OCI-LY1 (cell line): Measurements from ENCODE around the gene RTL1.

Experiments
- H2AFZ ChIP-seq: fragments of 200-600 bp; sonication (generic), shearing (Covaris generic); 2 replicates; pipeline ENCODE4 v1.6.0; 2014; ENCODE audit warnings: antibody characterized with exemption, mild to moderate bottlenecking, low read length
- H3F3A ChIP-seq: fragments of 200-600 bp; sonication (generic), shearing (Covaris generic); 2 replicates; pipeline ENCODE4 v1.6.0; 2014; ENCODE audit warnings: mild to moderate bottlenecking, antibody characterized with exemption, low read length, moderate library complexity; ENCODE audit not compliant: insufficient read depth
- H3K27ac ChIP-seq: fragments of 200-600 bp; sonication (generic); 2 replicates; pipeline ENCODE4 v1.5.1; 2014; ENCODE audit warnings: low read length, mixed run types, mild to moderate bottlenecking, low read depth; ENCODE audit not compliant: poor library complexity, severe bottlenecking
- H3K27me3 ChIP-seq: fragments of 200-600 bp; sonication (generic); 2 replicates; pipeline ENCODE4 v1.6.0; 2014; ENCODE audit warnings: antibody characterized with exemption, mild to moderate bottlenecking, low read length, moderate library complexity; ENCODE audit not compliant: insufficient read depth
- H3K36me3 ChIP-seq: fragments of 200-600 bp; sonication (generic); 2 replicates; pipeline ENCODE4 v1.6.1; 2014; ENCODE audit warnings: mild to moderate bottlenecking, antibody characterized with exemption, low read length, moderate library complexity, mixed read lengths; ENCODE audit not compliant: insufficient read depth
- H3K4me1 ChIP-seq: fragments of 200-600 bp; sonication (generic); 2 replicates; pipeline ENCODE4 v1.5.1; 2014; ENCODE audit warnings: mild to moderate bottlenecking, low read length, moderate library complexity; ENCODE audit not compliant: insufficient read depth, severe bottlenecking
- H3K4me2 ChIP-seq: fragments of 200-600 bp; sonication (generic), shearing (Covaris generic); 2 replicates; pipeline ENCODE4 v1.6.1; 2014; ENCODE audit warnings: low read length
- H3K4me3 ChIP-seq: fragments of 200-600 bp; sonication (generic); 2 replicates; pipeline ENCODE4 v1.5.1; 2014; ENCODE audit warnings: low read length, low read depth, mild to moderate bottlenecking, mixed read lengths; ENCODE audit not compliant: poor library complexity, severe bottlenecking
- H3K79me2 ChIP-seq: fragments of 200-600 bp; shearing (Covaris generic); 2 replicates; pipeline ENCODE4 v1.6.1; 2016; ENCODE audit warnings: mixed run types, low read length, mixed read lengths; ENCODE audit not compliant: insufficient read depth
- H3K9ac ChIP-seq: fragments of 200-600 bp; sonication (generic), shearing (Covaris generic); 2 replicates; pipeline ENCODE4 v1.6.1; 2014; ENCODE audit warnings: mild to moderate bottlenecking, low read length, mixed read lengths
- H3K9me2 ChIP-seq: fragments of 200-600 bp; sonication (generic), shearing (Covaris generic); 2 replicates; pipeline ENCODE4 v1.6.1; 2014; ENCODE audit warnings: low read depth, mild to moderate bottlenecking, low read length, mixed read lengths
- H3K9me3 ChIP-seq: fragments of 200-600 bp; shearing (Covaris generic); 2 replicates; pipeline ENCODE4 v1.6.1; 2014; ENCODE audit warnings: low read length, mixed read lengths
- H4K20me1 ChIP-seq: fragments of 200-600 bp; sonication (generic), shearing (Covaris generic); 2 replicates; pipeline ENCODE4 v1.6.0; 2016; ENCODE audit warnings: mild to moderate bottlenecking, low read length; ENCODE audit not compliant: insufficient read depth
- EZH2 ChIP-seq: fragments of 200-600 bp; sonication (generic), shearing (Covaris generic); IDR thresholded peaks from 2 replicates; pipeline ENCODE4 v1.8.0; 2017; ENCODE audit warnings: borderline replicate concordance, mixed run types, mild to moderate bottlenecking, antibody characterized with exemption, low read length, moderate library complexity, mixed read lengths
- TF ChIP-seq, protein P1 (sequence below): fragments of 200-600 bp; sonication (generic), shearing (Covaris generic); IDR thresholded peaks from 2 replicates; pipeline ENCODE4 v1.5.1; 2017; ENCODE audit warnings: mild to moderate bottlenecking, antibody characterized with exemption, low read length, moderate library complexity, mixed read lengths

Gene RTL1

GRCh38 chr14:100850841-100851585 lies 52.5 kb downstream of the RTL1 start:
- TF ChIP-seq, protein P1, sequence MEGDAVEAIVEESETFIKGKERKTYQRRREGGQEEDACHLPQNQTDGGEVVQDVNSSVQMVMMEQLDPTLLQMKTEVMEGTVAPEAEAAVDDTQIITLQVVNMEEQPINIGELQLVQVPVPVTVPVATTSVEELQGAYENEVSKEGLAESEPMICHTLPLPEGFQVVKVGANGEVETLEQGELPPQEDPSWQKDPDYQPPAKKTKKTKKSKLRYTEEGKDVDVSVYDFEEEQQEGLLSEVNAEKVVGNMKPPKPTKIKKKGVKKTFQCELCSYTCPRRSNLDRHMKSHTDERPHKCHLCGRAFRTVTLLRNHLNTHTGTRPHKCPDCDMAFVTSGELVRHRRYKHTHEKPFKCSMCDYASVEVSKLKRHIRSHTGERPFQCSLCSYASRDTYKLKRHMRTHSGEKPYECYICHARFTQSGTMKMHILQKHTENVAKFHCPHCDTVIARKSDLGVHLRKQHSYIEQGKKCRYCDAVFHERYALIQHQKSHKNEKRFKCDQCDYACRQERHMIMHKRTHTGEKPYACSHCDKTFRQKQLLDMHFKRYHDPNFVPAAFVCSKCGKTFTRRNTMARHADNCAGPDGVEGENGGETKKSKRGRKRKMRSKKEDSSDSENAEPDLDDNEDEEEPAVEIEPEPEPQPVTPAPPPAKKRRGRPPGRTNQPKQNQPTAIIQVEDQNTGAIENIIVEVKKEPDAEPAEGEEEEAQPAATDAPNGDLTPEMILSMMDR, result peak; percentile 81
- no peak for TF ChIP-seq EZH2
- Histone ChIP-seq H3K27me3 (peaks cover 3% of the 10 kb centered on the region; the same call in 1 of the 2 replicates), H4K20me1 (no peaks in the 10 kb centered on the region), H3K4me2 (no peak overlapping the region), H3K4me1 (no peaks in the 10 kb centered on the region), H3K36me3 (no peaks in the 10 kb centered on the region), H3F3A (no peaks in the 10 kb centered on the region), H3K9me2 (no peaks in the 10 kb centered on the region), H3K9ac (no peak overlapping the region), H3K4me3 (no peak overlapping the region), H3K79me2 (no peaks in the 10 kb centered on the region), H3K27ac (no peak overlapping the region), H2AFZ (no peak overlapping the region), H3K9me3 (no peaks in the 10 kb centered on the region)

- Histone ChIP-seq H3F3A (no peaks in the 10 kb centered on the region), H3K4me2 (no peak overlapping the region), H3K79me2 (no peaks in the 10 kb centered on the region), H2AFZ (no peak overlapping the region), H3K9me2 (no peaks in the 10 kb centered on the region), H3K36me3 (no peaks in the 10 kb centered on the region), H3K27ac (no peak overlapping the region), H3K27me3 (no peaks in the 10 kb centered on the region), H3K9me3 (no peaks in the 10 kb centered on the region), H3K4me1 (no peaks in the 10 kb centered on the region), H3K9ac (no peak overlapping the region), H3K4me3 (no peak overlapping the region), H4K20me1 (no peaks in the 10 kb centered on the region)
- TF ChIP-seq EZH2, result no peak
- TF ChIP-seq, protein P1, result no peak
These were observed 54.3 kb downstream of the RTL1 start for GRCh38 chr14:100849115-100849781.

DNA sequence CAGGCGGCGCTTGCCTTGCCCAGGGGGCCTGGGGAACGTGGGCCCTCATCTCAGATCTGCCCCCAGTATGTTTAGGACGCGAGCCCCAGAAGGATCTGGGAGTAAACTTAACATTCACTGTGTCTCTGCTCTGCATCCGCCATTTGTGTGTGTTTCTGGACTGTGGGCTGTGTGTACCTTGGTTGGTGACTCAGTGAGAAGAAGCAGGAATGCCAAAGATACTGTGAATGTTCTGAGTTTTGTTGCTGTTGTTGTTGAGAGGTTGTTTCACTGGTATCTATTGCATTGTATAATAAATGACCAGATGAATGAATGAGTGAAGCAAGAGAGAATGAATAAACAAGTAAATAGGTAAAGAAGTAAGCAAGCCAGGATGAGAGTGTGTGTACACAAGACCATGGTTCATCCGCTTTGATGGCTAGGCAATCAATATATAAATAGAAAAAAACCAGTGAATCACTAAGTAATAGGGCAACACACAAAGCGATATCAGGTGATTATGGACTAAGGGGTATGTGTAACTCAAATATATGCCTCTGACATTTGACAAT lies 57.1 kb downstream of the RTL1 start:
- Histone ChIP-seq H2AFZ (no peak overlapping the region), H3F3A (no peaks in the 10 kb centered on the region), H3K4me2 (no peak overlapping the region), H3K27me3 (no peaks in the 10 kb centered on the region), H3K9me3 (no peaks in the 10 kb centered on the region), H3K9me2 (no peaks in the 10 kb centered on the region), H3K79me2 (no peaks in the 10 kb centered on the region), H3K4me1 (no peaks in the 10 kb centered on the region), H4K20me1 (no peaks in the 10 kb centered on the region), H3K9ac (no peak overlapping the region), H3K4me3 (no peak overlapping the region), H3K27ac (no peak overlapping the region), H3K36me3 (no peaks in the 10 kb centered on the region)
- TF ChIP-seq, protein P1, result no peak
